Measurements from ENCODE around the gene ARHGEF10L.

- TF ChIP-seq CTCF (IDR thresholded peaks at IDR 0.05), result no peak
- TF ChIP-seq POLR2A (IDR thresholded peaks at IDR 0.05), result peak; percentile 39
Observed at GRCh38 chr1:17527036-17527914, 12.2 kb upstream of the ARHGEF10L start.

Data from prostate gland (tissue), 2 donors.